ENCODE data around the gene WDHD1.

DNA sequence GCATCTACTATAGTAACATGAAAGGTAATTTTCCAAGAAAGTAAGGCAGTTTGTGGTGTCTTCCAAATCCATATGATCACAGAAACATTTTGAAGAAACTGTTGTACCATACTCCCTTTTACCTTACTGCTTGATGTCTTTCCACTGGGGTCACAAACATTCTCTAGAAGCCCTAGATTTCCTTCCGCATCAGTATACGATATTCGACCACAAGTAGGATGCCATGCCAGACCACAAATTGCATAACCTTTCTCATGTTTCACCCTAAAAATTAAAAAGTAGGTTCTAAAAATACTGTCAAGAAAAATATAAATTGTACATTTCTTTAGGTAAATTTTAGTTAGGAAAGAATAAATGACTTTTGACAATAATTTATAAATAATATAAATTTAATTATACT is 26.5 kb downstream of the WDHD1 start:
- TF ChIP-seq CTCF (IDR thresholded peaks at IDR 0.05; ENCODE audit: low read length): no peak
- no peak for TF ChIP-seq EZH2phosphoT487 (IDR thresholded peaks at IDR 0.05; ENCODE audit: low read length)
- TF ChIP-seq EZH2 (optimal IDR thresholded peaks at IDR 0.05; ENCODE audit: low read depth, low read length): no peak
